ENCODE data around the gene GABBR2.

GABBR2 gene

GRCh38 chr9:98418578-98419259 lies 290.0 kb downstream of the GABBR2 start:
- TF ChIP-seq CTCF (IDR thresholded peaks at IDR 0.05; ENCODE audit: low read depth, low read length, missing control alignments) = no peak
- no peak overlapping the region for H3K4me3 ChIP-seq (ENCODE audit: low read depth, low read length)
- in situ Hi-C loops (cut with HindIII; ENCODE audit: low sequenced_read_pairs) = no loop called here

GRCh38 chr9:98416294-98417248 lies 292.2 kb downstream of the GABBR2 start:
- in situ Hi-C loops (cut with HindIII; ENCODE audit: low sequenced_read_pairs) = no loop called here
- DNase-seq (ENCODE audit: low read depth) = no peak
- TF ChIP-seq CTCF (IDR thresholded peaks at IDR 0.05; ENCODE audit: low read depth, low read length, missing control alignments) = no peak
- H3K4me3 ChIP-seq (ENCODE audit: low read depth, low read length) = no peak overlapping the region

More at GRCh38 chr9:98418578-98419259, 290.0 kb downstream of the GABBR2 start:
- no peak for DNase-seq (ENCODE audit: low read depth)

- in situ Hi-C loops (cut with HindIII; ENCODE audit: low sequenced_read_pairs) = no loop called here
- TF ChIP-seq CTCF (IDR thresholded peaks at IDR 0.05; ENCODE audit: low read depth, low read length, missing control alignments) = no peak
- no peak overlapping the region for H3K4me3 ChIP-seq (ENCODE audit: low read depth, low read length)
- no peak for DNase-seq (ENCODE audit: low read depth)
These were observed 293.0 kb downstream of the GABBR2 start for GRCh38 chr9:98415782-98416181.

GRCh38 chr9:98413084-98413483 lies 295.7 kb downstream of the GABBR2 start:
- in situ Hi-C loops (cut with HindIII; ENCODE audit: low sequenced_read_pairs) = no loop called here
- DNase-seq (ENCODE audit: low read depth) = no peak
- no peak overlapping the region for H3K4me3 ChIP-seq (ENCODE audit: low read depth, low read length)
- TF ChIP-seq CTCF (IDR thresholded peaks at IDR 0.05; ENCODE audit: low read depth, low read length, missing control alignments) = no peak

GRCh38 chr9:98412101-98412842 lies 296.5 kb downstream of the GABBR2 start:
- in situ Hi-C loops (cut with HindIII; ENCODE audit: low sequenced_read_pairs) = no loop called here
- no peak for DNase-seq (ENCODE audit: low read depth)
- H3K4me3 ChIP-seq (ENCODE audit: low read depth, low read length) = no peak overlapping the region
- TF ChIP-seq CTCF (IDR thresholded peaks at IDR 0.05; ENCODE audit: low read depth, low read length, missing control alignments) = no peak

GRCh38 chr9:98410185-98410697 lies 298.5 kb downstream of the GABBR2 start:
- TF ChIP-seq CTCF (IDR thresholded peaks at IDR 0.05; ENCODE audit: low read depth, low read length, missing control alignments) = peak; percentile 54
- H3K4me3 ChIP-seq (ENCODE audit: low read depth, low read length) = no peak overlapping the region
- peak; percentile 64 for DNase-seq (ENCODE audit: low read depth)
- in situ Hi-C loops (cut with HindIII; ENCODE audit: low sequenced_read_pairs) = no loop called here
